ENCODE results near the gene AFF4.
"Not testable (repeated sequence)": the region's sequence is repeated elsewhere in the genome, so short reads cannot be mapped to it uniquely, and the experiment has no call there.

AFF4 gene

DNA sequence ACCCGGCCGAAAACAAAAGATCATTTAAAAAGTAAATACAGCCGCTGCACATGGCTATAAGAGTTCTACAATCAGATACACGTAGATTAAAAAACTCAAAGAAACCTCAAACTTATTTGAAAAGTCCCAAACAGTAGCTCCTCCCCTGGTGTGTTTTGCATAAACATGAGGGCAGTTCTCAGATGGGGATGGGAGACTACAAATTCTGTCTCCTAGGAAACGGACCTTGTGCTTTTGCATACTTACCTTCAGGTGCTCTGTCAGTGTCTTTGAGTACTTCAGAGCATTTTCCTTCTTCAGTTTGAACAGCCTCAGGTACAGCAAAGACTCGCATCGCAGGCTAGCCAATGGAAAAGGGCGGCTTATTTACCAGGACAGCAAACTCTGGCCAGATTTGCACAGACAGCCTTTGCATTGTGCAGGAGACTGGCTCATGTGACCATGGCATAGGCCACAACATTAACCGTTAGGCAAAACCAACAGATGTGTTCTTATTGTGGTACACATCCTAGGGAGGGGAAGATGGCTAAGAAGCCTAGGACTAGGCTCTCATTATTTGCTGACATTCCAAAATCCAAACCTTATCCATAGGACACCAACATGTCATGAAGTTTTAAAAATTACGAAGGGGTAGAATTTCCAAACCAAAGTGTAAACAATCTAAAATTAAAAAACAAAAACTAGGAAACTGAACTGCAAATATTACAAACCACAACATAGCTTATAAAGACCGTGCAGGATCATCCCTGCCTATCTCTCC lies 77.2 kb downstream of the AFF4 start:
- DNase-seq (ENCODE audit: low read depth), result no peak

DNA sequence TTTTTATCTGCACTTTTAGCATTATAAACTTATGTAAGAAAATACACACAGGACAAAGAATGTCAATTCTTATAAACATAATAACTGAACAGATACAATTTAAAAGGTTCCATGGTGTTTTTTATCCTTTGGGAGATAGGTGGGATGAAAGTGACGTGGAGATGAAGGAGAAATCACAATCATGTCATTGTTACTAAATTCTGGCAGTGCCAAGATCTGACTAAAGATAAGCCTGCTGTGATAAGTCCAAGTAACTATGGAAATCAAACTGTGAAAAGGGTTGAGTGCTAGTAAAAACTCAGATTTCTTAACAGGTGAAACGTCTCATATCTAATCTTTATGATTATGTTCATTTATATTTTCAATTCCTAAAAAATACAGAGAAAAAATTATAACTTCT lies 78.9 kb downstream of the AFF4 start:
- no peak for DNase-seq (ENCODE audit: low read depth)

DNA sequence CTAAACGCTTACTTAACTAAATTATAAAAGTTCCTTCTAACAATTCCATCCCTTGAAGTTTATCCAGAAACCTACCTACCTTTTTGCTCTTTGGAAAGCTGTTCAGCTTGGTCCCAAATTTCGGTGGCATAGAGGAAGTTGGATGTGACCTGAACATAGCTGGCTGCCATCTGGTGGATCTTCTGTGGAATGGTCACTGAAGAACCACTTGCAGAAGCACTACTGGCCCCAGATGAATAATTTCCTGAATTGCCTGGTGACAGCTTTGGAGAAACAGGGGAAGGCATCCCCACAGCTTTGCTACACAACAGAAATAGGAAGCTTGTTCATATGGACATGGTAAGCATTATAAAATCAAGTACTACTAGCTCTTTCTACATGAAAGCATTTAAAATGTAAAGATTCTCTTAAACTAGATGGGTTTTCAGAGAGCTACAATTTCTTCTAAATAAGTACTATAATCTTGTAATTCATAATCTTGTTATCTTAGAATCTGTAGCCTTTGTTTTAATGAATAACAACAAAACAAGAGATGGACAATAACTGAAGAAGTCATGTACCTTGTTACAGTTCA lies 80.1 kb downstream of the AFF4 start:
- no peak for DNase-seq (ENCODE audit: low read depth)

DNA sequence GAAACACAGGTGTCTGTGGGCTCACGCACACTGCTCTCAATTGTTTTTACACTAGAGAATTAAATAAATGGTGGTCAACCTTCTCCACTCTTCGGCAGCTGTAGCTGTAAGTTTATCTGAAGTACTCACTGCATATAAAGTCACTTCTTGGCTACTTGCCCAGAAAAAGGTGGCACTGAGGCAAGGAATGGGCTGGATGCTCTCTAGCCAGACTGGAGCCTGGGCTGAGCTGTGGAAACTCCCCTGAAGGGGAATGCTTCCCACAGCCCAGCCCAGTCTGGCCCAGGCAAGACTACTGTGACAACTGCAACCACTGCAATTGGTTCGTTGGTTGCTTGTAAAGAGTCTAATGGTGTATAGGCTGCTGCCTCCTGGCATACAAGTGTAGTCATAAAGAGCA lies 85.5 kb downstream of the AFF4 start:
- no peak for DNase-seq (ENCODE audit: low read depth)

DNA sequence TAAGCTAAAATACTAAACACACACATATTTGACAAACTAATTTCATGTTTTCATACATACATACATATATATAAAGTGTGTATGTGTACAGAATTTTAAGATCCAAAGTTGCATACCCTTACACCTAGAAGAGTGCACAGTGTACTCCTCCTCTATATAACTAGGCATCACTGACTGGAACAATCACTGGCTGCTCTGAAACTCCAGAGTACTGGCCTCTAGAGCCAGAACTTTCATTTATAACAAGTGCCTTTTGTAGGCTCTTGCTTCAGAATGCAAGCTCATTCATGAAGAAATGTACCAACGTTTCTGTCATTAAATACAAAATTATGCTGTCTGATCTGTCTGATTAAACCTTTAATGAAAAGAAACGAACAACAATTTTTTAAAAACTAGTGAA lies 86.0 kb downstream of the AFF4 start:
- no peak for DNase-seq (ENCODE audit: low read depth)

DNA sequence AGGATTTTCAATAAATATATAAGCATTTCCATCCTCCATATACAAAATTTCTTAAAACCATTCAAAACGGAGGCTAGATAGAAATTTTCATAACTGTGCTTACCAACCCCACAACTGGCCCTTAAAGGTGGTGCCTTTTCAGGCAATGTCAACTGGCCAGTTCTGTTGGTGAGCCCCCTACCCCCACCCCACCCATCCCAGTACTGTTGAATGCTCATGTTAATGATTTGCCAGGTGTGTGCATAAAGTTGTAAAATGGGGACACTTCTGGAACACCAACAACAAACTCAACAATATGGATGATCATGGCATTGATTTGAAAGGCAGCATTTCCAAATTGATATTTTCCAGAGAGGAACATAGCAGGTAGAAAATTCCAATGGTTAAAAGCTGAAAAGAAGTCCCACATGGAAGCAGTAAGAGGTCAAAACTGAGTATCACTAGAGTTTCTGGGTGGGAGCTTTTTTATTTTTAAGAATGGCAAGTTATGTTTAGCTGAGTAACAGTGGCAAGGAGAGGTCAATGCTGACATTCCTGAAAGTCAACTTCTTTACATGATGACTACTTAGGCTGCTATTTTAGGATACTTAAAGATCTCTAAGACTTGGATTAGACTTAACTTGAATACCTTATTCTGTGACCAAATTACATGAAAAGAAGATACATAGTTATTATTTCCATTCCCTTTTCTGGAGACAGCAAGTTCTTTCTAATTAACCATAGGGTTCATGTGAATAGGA lies 87.2 kb downstream of the AFF4 start:
- DNase-seq (ENCODE audit: low read depth), result no peak

DNA sequence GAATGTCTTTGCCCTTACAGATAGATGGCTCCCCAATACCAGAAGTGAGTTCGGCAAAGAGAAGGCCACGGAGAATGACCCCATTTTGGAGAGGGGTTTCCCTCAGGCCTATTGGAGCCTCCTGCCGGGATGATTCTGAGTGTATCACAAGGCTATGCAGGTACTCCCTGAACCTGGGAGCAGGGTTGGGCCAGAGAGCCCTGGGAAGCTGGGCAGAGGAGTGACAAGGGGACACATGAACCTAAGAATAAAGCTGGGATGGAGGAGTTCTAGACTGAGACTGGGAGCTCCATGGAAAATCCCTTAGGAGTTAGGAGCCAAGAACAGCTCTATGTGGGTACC lies 89.5 kb downstream of the AFF4 start:
- DNase-seq (ENCODE audit: low read depth), result no peak

DNA sequence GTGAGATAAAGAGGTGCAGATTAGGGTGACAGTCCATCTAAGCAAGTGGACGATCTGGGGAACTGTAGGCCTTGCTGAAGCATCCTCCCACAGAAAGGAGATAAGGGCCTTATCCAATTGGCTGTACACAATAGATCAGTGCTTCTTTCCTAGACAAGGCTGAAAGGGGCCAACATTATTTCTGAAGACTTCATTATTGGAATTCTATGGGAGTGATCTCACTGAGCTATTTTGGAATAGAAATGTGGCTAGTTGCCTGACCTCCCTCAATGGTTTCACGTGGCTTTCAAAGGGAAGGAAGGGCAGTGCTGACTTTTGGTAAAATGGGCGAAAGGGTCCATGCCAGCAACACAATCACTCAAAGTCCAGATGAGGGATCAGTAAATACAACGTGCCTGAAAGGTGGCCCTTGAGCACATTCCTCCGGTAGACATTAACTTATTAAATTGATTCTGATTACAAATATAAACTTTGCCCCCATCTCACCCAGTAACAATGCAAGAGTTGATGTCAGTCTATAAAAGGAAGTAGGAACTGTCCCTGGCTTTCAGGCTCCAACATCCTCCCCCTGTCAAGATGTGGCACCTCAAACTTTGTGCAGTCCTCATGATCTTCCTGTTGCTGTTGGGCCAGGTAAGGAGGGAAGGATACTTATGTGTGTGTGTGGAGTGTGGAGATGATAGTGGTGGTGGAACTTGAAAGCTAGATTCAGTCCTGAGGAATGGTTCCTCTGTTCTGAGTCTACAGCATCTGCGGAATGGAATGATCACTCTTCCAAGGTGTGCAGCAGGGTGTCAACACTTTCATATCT lies 90.1 kb downstream of the AFF4 start, which contains the start of gene LEAP2:
TSS of gene LEAP2 (plus strand) at position 550 of the 811 bp plus-strand sequence. CDS start at position 577, 27 bp downstream.
- no peak for DNase-seq (ENCODE audit: low read depth)

DNA sequence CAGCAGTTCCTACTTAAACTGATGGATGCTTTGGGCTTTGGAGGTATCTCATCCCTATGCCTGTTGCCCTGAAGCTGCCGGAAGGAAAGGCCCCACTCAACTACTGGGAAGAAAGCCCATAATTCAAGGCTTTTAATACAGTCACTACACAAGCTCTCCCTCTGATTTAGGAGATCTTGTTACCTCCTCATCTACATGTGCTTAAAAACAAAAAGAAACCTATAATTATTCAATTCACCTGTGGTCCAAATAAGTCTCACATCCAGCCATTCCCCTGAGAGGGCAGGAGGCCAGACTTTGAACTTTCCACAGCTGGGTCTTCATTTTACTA lies 90.7 kb downstream of the AFF4 start:
- DNase-seq (ENCODE audit: low read depth), result no peak

DNA sequence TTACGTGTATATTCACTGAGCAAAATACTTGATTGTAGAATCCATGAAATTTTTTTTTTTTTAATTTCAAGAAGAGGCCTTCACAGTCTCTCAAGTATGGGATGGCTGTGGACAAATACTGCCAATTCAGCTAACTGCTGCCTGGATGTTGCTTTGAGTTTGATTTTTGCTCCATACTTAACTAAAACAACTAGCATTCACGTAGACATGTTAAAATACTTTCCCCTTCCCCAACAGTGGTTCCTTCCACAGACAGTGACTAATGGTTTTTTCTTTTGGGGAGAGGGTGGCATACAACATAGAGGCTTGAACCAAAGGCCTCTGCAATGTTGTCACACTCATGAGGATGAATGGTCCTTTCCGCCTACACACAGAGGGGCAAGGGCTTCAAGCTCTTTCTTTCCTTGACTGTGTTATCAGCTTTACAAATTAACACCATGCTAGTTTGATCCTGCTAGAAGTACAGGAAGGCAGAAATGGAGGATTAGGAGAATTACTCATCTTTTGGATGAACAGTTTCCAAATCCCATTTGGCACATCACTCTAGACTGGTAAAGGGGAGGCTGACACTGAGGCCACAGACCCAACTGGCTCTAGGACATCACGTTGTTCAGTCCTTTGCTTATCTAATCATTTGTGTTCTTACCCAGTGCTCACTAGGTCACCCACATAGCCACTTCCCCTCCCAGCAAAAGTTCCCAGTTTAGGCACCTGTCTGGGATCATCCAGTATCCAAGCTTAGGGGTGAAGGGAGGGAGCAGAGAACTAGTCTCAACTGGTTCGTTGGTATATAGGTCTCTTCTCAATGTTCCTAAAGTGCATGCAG lies 91.8 kb downstream of the AFF4 start:
- DNase-seq (ENCODE audit: low read depth), result no peak

DNA sequence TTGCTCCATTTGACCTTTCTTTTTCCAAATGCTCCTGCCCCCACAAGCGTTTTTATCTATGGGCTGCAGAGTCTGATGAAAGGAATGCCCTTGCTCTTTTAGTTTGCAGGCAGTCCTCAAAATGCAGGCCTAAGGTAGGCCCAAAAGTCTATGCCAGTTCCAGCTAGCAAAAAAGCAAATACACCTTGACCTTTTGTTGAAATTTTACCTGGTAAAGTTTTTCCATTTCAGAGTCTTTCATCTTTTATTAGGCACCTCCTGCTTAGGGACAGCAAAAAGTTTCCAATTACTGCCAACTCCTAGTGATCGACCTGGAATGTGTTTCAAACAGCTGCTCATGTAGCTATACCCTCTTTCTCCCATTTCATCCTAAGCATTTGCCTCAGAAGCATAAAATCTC lies 92.6 kb downstream of the AFF4 start:
- no peak for DNase-seq (ENCODE audit: low read depth)

DNA sequence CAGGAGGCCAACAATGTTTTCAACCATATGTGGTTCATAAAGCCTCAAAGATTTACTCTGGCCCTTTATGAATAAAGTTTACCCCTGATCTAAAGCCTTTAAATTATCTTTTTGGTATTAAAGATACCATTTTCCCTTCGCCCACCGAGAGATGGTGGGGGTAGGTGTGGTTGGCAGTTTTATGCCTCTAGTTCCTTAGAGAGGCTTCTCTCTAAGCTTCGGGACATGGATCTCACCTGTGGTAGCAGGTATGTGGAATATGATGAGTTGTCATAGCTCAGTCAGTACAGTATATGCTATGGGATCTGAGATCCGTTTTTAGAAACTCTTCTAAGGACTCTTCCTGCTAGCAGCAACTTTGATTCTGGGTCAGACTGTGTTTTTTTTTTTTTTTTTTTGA lies 94.7 kb downstream of the AFF4 start:
- DNase-seq (ENCODE audit: low read depth), result no peak

DNA sequence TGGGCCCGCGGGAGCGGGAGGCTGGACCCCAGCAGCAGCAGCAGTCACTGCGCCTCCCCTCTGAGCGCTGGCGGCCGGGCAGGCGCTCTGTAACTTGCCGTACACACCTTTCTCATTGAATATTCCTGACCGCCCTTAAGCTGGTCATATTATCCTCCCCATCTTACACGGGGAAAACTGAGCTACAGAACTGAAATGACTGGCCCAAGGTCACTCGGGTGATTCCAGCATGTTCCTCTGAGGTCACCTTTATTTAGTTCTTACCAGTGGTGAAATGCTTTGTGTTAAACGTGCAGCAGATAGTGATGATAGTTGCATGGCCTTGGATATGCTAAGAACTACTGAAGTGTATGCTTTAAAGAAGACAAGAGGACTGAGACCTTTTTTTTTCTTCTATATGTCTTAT lies 96.4 kb downstream of the AFF4 start:
- DNase-seq (ENCODE audit: low read depth), result no peak

DNA sequence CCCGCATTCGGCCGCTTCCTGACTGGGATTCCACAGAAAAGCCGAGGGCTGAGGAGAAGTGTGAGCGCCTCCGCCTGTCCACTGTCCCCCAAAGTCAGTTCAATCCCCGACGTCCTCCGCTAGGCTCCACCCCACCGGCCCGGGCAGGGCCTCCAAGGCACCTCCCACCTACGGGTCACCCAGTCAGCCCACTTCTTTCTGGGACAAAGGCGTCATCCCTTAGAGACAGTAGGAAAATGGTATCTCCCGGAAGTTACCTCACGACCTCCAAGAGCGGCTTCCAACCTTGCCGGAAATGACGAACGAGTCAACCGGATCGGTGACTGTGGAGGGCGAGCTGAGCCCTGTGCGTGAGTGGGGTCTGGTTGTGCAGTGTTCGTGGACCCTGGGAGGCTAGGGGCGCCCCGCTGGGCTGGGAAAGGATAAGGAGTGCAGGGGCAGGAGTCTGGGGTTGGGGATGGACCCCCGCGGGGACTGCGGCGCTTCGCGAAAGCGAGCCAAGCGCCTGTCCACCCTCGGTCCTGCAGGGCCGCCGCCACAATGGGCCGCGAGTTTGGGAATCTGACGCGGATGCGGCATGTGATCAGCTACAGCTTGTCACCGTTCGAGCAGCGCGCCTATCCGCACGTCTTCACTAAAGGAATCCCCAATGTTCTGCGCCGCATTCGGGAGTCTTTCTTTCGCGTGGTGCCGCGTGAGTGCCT lies 96.9 kb downstream of the AFF4 start, which contains the start of the genes GDF9 and UQCRQ:
TSS of gene GDF9 (minus strand) at position 128 of the 704 bp plus-strand sequence. CDS start 1,936 bp downstream, outside the sequence.
TSS of gene UQCRQ (plus strand) at position 301 of the 704 bp plus-strand sequence. CDS start at position 541, 240 bp downstream.
- DNase-seq (ENCODE audit: low read depth), result peak; percentile 73

DNA sequence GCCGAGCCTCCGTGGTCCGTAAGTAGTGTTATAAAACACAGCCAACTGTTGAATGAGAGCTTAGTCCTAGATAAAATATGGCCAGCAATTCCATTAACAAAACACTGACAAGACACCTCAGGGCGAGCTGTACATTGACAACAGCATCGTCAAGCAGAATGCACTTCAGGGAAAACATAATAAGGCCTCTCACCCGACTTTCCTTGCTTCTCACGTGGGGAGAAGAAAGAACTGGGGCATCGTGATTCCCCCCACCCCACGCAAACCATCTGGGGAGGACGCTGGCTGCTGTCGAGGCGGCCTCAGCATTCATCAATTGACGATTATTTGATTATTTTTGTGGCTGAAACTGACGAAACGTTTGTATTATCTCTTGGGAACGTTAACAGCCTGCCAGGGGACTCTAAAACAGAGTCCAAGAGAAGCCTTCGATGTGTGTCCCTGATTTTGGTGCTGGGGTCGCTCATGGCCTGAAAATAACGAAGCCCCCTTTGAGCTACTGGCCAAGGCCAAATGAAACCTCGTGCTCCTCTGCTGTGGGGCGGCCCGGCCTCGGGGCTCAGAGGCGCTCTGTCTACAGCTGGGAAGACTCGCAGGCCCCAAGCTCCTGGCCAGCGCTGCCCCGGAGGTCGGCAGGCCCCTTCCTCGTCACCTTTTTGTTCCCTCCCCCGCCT lies 97.6 kb downstream of the AFF4 start:
- no peak for DNase-seq (ENCODE audit: low read depth)

DNA sequence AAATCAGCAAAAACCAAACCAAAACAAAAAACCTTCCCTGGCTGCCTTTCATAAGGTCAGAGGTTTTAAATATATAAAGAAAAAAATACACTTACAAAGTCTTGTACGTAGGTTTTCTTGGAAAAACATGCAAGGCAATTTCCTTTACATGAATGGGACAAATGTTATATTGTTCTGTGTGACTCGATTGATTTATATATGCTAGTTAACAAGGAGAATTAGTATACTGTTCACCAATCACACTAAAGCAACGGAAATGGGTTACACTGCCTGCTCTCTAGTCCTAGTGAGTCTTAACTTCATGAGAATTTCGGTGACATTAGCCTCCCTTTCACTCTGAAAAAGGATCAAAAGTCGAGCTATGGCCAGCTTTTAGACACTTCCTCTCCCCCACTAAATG lies 102.7 kb downstream of the AFF4 start:
- DNase-seq (ENCODE audit: low read depth), result no peak

DNA sequence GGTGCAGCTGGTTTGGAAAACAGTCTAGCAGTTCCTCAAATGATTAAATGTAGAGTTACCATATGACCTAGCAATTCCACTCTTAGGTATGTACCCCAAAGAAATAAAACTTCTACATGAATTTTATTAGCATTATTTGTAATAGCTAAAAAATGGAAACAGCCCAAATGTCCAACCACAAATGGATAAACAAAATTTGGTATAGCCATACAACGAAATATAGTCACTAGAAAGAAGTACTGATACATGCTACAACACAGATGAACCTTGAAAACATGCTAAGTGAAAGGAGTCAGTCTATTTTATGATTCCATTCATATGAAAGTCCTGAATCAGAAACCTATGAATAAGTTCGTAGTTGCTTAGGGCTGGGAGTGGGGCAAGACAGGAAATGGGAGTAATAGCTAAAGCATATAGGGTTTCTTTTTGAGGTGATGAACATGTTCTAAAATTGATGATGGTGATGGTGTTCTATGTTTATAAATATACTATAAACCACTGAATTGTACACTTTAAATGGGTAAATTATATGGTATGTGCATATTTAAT lies 103.5 kb downstream of the AFF4 start:
- no peak for DNase-seq (ENCODE audit: low read depth)

DNA sequence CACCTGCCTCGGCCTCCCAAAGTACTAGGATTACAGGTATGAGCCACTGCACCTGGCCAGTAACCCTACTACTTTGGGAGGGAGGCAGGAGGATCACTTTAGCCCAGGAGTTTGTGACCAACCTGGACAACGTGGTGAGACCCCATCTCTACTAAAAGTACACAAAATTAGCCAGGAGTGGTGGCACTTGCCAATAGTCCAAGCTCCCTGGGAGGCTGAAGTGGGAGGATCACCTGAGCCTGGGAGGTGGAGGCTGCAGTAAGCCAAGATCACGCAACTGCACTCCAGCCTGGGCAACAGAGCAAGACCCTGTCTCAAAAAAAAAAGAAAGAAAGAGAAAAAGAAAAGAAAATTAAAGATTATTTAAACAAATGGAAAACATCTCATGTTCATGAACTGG lies 107.4 kb downstream of the AFF4 start:
- DNase-seq (ENCODE audit: low read depth), result no peak

DNA sequence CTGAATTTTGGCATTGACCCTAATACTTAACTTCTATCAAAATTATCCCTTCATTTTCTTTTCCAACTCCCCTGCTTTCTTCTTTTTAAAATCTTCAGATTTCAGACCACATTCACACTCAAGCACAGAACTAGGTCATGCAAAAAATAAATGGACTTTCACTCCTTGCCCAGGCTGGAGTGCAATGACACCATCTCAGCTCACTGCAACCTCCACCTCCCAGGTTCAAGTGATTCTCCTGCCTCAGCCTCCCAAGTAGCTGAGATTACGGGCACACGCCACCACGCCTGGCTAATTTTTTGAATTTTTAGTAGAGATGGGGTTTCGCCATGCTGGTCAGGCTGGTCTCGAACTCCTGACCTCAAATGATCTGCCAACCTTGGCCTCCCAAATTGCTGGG lies 108.4 kb downstream of the AFF4 start:
- DNase-seq (ENCODE audit: low read depth), result not testable (repeated sequence)

DNA sequence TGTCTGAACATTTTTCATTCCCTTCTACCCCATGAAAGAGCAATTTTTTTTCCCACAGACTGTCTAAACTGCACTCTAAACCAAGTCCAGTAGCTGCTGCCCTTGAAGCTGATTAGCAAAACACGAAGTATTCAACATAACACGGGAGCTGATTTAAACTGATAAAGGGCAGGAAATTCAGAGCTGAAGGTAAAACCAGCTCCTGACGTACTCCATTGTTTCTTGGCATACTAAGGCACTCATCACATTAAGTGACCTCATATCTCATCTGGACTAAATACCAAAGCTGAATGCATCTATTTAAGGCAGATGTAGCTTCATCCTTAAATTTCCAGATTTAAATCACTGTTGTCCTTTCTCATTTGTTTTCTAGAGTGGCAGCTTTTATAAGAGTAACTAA lies 109.1 kb downstream of the AFF4 start:
- DNase-seq (ENCODE audit: low read depth), result no peak
